Adrenal gland (tissue), 5 donors: Measurements from ENCODE around the gene MTOR.

Source experiments
- CTCF ChIP-seq, 6 experiments: fragments of 450-650 bp in 4 of 6; fragments of 200-600 bp in 2 of 6; sonication (generic) in 1 of 6; IDR thresholded peaks; 1 replicate in 5 of 6; 2 replicates in 1 of 6; pipeline versions ENCODE4 v1.5.1 to v1.8.0; 2016 to 2021; ENCODE audit warnings: antibody characterized with exemption in 6 of 6, mild to moderate bottlenecking in 2 of 6, moderate library complexity in 1 of 6
- POLR2A ChIP-seq, 2 donors: fragments of 450-650 bp; IDR thresholded peaks; one replicate each; pipeline ENCODE4 v1.6.1; 2017; ENCODE audit warnings: antibody characterized with exemption in 2 of 2, mild to moderate bottlenecking in 2 of 2, moderate library complexity in 1 of 2
- donor health status: DM: no; HTN: no; CAD: no.

- TF ChIP-seq CTCF (IDR thresholded peaks at IDR 0.05) (no peak), POLR2A (IDR thresholded peaks at IDR 0.05) (no peak)
These were observed 20.8 kb upstream of the MTOR start for GRCh38 chr1:11283151-11283550.
